Measurements from ENCODE around the gene TMEM245. TPM values are rescaled to one million over a fixed set of nuclear protein-coding genes. Genes with fewer than 3 reads are reported as not detected.

TMEM245 gene
- total RNA-seq, 1 donor from 2014 or later: 34.2 TPM

DNA sequence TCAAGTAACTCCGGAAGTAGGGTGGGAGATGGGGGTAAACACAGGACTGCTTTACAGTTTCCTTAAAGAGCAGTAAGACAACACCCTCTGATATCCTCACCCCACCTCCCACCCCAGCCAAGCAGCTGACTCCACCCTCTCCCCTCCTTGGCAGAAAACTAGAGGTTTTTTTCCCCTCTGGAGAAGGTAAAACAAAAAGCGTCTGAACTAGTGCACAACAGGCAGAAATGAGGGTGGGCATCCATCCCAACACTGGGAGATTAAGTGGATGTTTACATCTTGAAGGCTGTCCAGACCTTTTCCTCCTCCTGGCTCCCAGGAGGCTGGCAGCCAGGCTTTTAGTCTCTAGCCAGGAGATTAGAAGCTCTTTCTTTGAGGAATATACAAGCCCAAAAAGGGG is 92.6 kb downstream of the TMEM245 start:
- Histone ChIP-seq H3K36me3 (ENCODE audit: control insufficient read depth, insufficient read depth, low read length) (peaks cover 3% of the 10 kb centered on the region), H3K4me3 (ENCODE audit: low read depth, low read length) (no peak overlapping the region)

DNA sequence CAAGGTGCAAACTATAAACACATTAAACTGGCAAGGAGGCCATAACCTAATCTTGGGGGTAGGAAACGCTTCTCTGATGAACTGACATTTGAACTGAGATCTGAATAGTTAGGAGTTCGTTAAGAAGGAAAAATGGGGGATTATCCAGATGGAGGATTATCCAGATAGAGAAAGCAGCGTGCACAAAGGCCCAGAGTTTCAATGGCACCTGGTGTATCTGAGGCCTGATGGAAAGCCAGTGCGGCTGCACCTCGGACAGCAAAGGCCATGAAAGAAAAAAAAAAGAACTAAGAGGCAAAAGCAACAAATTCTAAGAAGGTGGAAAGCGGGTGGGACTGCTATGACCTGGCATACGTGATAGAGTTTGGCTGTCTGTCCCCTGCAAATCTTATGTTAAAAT is 93.4 kb downstream of the TMEM245 start:
- Histone ChIP-seq H3K36me3 (ENCODE audit: control insufficient read depth, insufficient read depth, low read length) (peaks cover 3% of the 10 kb centered on the region), H3K27me3 (ENCODE audit: control insufficient read depth, insufficient read depth, low read length) (no peaks in the 10 kb centered on the region), H3K4me3 (ENCODE audit: low read depth, low read length) (no peak overlapping the region)
- DNase-seq (ENCODE audit: low read depth): no peak
- TF ChIP-seq, protein P1, sequence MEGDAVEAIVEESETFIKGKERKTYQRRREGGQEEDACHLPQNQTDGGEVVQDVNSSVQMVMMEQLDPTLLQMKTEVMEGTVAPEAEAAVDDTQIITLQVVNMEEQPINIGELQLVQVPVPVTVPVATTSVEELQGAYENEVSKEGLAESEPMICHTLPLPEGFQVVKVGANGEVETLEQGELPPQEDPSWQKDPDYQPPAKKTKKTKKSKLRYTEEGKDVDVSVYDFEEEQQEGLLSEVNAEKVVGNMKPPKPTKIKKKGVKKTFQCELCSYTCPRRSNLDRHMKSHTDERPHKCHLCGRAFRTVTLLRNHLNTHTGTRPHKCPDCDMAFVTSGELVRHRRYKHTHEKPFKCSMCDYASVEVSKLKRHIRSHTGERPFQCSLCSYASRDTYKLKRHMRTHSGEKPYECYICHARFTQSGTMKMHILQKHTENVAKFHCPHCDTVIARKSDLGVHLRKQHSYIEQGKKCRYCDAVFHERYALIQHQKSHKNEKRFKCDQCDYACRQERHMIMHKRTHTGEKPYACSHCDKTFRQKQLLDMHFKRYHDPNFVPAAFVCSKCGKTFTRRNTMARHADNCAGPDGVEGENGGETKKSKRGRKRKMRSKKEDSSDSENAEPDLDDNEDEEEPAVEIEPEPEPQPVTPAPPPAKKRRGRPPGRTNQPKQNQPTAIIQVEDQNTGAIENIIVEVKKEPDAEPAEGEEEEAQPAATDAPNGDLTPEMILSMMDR (IDR thresholded peaks at IDR 0.05; ENCODE audit: insufficient read depth, low read length, severe bottlenecking): no peak
- FAIRE-seq: peak; percentile 43

More for the DNA sequence above, 92.6 kb downstream of the TMEM245 start:
- DNase-seq (ENCODE audit: low read depth) (no peak), FAIRE-seq (no peak)
- TF ChIP-seq, protein P1 (IDR thresholded peaks at IDR 0.05; ENCODE audit: insufficient read depth, low read length, severe bottlenecking): no peak
- no peaks in the 10 kb centered on the region for H3K27me3 ChIP-seq (ENCODE audit: control insufficient read depth, insufficient read depth, low read length)

DNA sequence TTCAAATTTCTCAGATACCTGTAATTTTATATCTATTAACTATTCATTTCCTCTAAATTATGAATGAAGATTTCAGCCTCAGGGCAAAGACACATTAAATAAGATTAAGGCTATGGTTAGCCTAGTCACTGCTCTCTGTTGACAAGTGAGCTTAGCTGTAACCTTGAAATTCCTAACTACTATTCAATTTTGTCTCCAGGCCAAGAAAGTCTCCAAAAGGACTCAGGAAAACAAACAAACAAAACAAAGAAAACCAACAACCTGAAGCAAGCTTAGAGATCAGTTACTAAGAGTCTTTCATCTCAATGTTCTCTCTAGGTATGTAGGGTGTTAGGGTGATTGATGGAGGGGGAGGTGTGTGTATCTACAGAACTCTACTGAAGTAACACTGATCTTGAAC is 96.9 kb downstream of the TMEM245 start:
- Histone ChIP-seq H3K4me3 (ENCODE audit: low read depth, low read length) (no peak overlapping the region), H3K36me3 (ENCODE audit: control insufficient read depth, insufficient read depth, low read length) (peaks cover 4% of the 10 kb centered on the region), H3K27me3 (ENCODE audit: control insufficient read depth, insufficient read depth, low read length) (no peaks in the 10 kb centered on the region)
- DNase-seq (ENCODE audit: low read depth): peak; percentile 63
- FAIRE-seq: no peak
- TF ChIP-seq, protein P1 (IDR thresholded peaks at IDR 0.05; ENCODE audit: insufficient read depth, low read length, severe bottlenecking): no peak

DNA sequence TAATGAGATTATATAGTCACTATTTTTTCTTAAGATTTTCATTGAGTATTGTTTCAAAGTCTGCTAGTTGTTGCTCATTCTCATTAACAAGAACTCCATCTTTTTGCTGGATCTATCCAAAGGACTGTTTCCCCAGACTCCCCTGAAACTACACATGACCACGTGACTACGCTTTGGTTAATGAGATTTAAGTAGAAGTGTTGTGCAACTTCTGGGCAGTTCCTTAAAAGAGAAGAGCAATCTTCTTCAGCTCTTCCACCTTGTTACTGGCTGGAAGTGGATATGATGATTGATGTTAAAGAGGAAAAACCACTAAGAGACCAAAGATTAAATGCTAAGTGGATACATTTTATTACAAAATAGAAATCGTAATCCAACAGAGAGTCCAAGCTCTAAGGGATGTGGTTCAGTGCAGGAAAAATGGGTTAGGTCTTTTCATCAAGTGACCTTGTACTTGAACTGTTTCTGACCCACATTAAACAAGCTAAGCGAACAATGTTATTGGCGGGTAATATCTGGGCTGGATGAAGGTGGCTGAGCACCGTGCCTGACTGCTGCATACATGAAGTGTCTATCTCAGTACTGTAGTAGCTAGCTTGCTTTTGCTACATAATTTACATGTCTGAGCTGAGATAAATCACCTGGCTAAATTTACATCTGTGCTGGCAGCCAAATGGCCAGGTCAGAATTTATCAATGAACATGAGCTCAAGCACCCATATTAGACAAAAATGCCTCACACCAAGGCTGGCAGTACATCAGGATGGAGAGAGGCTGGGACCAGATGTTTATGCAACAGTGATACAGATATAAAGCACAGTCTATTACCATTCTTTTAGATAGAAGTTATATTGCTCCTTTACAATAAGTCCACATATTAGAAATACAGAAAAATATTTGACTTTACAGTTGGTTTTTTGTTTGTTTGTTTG is 98.9 kb downstream of the TMEM245 start:
- H3K36me3 ChIP-seq (ENCODE audit: control insufficient read depth, insufficient read depth, low read length): peaks cover 1% of the 10 kb centered on the region
- H3K27me3 ChIP-seq (ENCODE audit: control insufficient read depth, insufficient read depth, low read length): no peaks in the 10 kb centered on the region
- TF ChIP-seq, protein P1 (IDR thresholded peaks at IDR 0.05; ENCODE audit: insufficient read depth, low read length, severe bottlenecking): no peak
- H3K4me3 ChIP-seq (ENCODE audit: low read depth, low read length): no peak overlapping the region
- no peak for FAIRE-seq
- DNase-seq (ENCODE audit: low read depth): peak; percentile 44

DNA sequence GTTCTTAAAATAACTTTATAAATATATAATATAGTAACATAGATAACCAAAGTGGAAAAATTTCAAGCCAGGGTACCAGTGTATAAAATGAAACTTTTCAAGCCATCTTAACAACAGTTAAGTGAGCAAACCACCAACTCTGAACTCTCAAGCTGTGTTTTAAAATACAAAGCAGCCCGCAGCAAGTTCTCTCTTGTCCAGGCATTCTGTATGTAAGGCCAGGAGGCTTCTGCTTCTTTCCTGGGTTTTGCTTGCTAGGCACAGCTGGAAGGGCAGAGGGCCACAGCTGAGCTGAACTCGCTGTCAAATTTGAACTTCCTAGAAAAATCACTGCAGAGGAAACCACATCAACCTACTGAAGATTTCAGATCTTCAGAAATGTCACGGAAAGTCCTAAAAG is 99.6 kb downstream of the TMEM245 start:
- DNase-seq (ENCODE audit: low read depth): peak; percentile 53
- FAIRE-seq: no peak
- TF ChIP-seq, protein P1 (IDR thresholded peaks at IDR 0.05; ENCODE audit: insufficient read depth, low read length, severe bottlenecking): no peak
- Histone ChIP-seq H3K4me3 (ENCODE audit: low read depth, low read length) (no peak overlapping the region), H3K36me3 (ENCODE audit: control insufficient read depth, insufficient read depth, low read length) (peaks cover 1% of the 10 kb centered on the region), H3K27me3 (ENCODE audit: control insufficient read depth, insufficient read depth, low read length) (no peaks in the 10 kb centered on the region)
